ENCODE data around the gene DNAI4.

DNA sequence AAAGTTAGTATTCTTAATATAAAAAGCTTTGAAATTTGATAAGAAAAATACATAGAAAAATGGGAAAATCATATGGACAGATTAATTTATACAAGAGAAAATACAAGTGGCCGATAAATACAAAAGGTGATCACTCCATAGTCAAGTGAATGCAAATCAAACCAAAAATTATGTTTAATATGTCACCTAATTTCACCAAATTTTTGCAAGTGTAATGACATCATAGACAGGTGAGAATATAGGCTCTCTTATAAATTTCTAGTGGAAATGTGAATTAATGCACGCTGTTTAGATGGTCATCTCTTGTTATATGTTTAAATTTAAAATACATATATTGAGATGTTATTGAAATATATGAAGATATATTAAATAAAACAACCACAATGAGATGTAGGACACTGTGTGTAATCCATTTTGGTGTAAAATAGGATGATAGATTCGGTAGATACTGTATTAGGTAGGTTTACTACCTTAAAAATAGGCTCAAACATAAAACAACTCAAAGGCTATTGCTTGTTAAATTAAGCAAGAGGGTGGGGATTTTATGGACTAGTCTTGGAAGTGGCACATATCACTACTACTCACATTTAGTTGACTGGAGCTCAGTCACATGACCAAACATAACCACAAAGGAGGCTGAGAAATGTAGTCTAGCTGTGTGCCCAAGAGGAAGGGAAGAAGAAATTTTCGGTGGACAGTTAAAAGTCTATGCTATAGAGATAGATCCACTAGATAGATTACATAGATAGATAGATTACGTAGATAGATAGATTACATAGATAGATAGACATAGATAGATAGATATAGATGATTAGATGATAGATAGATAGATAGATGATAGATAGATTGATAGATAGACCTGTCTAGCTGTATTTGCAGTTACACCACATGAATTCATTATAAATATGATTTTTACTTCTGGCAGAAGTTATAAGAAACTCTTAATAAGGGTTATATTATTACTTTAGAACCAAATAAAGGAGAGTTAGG, 132.7 kb downstream of the DNAI4 start:
- TF ChIP-seq TRIM24 (IDR thresholded peaks at IDR 0.05) (no peak), PBX2 (CRISPR knock-in tag; IDR thresholded peaks at IDR 0.05; ENCODE audit: low read depth) (no peak), PBX2 (tag; conservative IDR thresholded peaks at IDR 0.05; ENCODE audit: low read depth) (no peak), ZNF431 (CRISPR knock-in tag; IDR thresholded peaks at IDR 0.05) (no peak), KAT7 (CRISPR knock-in tag; IDR thresholded peaks at IDR 0.05; ENCODE audit: borderline replicate concordance) (no peak), POLR2A (conservative IDR thresholded peaks at IDR 0.05) (no peak), TFAM (CRISPR knock-in tag; conservative IDR thresholded peaks at IDR 0.05) (no peak), ZNF764 (CRISPR knock-in tag; IDR thresholded peaks at IDR 0.05; ENCODE audit: low read depth) (no peak)
